Activated naive CD8-positive, alpha-beta T cell treated with anti-CD3 and anti-CD28 coated beads, Interleukin-2, amount 10 ng/mL, durations not matched to agents 7 days and 5 days (primary cell): Measurements from ENCODE around the gene ANXA4. TPM values are rescaled to one million over a fixed set of nuclear protein-coding genes. Genes with fewer than 3 reads are reported as not detected.
"Not testable (repeated sequence)": the region's sequence is repeated elsewhere in the genome, so short reads cannot be mapped to it uniquely, and the experiment has no call there.

ENCODE experiments used
- ATAC-seq: fragments of 150-1000 bp; cut with Tn5 transposase; one replicate; pipeline ENCODE4 v1.10.0; 2021; ENCODE audit warnings: low read depth, moderate library complexity
- POLR2A ChIA-PET: fragments of 350-600 bp; sonication (Branson Sonifier 250); formaldehyde crosslinking; loops from one replicate; lab custom pipeline; 2021; ENCODE audit warnings: antibody characterized with exemption; lab: Charles Lee
- DNase-seq: peaks from one replicate; pipeline ENCODE4 v3.0.0; 2021
- H3K27ac Mint-ChIP-seq: one replicate; pipeline ENCODE4 v1.8.0; 2022; ENCODE audit warnings: mild to moderate bottlenecking, mixed read lengths
- H3K27me3 Mint-ChIP-seq: one replicate; pipeline ENCODE4 v1.8.0; 2022; ENCODE audit warnings: mild to moderate bottlenecking, moderate library complexity, mixed read lengths
- H3K36me3 Mint-ChIP-seq: one replicate; pipeline ENCODE4 v1.8.0; 2021; ENCODE audit warnings: mild to moderate bottlenecking, mixed read lengths
- H3K4me1 Mint-ChIP-seq: one replicate; pipeline ENCODE4 v1.8.0; 2021; ENCODE audit warnings: mixed read lengths
- H3K4me3 Mint-ChIP-seq: one replicate; pipeline ENCODE4 v1.8.0; 2022; ENCODE audit warnings: mild to moderate bottlenecking, moderate library complexity, mixed read lengths
- H3K9me3 Mint-ChIP-seq: one replicate; pipeline ENCODE4 v1.8.0; 2021; ENCODE audit warnings: mixed read lengths
- total RNA-seq, 2 experiments: library from RNA; stranded (reverse); gene quantifications; one replicate each; pipeline ENCODE4 v1.2.3, GENCODE V29; 2021

Gene ANXA4
- total RNA-seq, 2 experiments from 2014 or later = 40.9 to 41.2 TPM

DNA sequence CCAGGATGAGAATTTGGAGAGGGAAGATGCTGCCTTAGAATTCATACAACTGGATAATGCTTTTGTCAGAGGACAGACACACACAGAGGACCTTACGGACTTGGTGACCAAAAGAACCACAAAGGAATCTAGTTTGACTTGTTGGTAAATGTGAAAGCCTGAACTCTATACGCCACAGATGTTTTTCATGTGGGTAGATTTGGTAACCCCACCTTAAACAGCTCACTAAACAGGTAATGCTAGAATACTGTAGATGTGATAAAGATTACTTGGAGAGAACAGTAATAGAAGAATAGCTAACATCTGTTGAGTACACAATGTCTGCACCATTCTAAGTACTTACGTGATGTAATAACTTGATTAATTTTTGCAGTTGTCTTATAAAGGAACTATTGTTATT is 24.1 kb downstream of the ANXA4 start:
- Mint-ChIP-seq H3K36me3 (peaks cover 18% of the 10 kb centered on the region), H3K27me3 (no peaks in the 10 kb centered on the region), H3K9me3 (no peaks in the 10 kb centered on the region), H3K4me3 (no peak overlapping the region), H3K27ac (no peak overlapping the region), H3K4me1 (peaks cover 48% of the 10 kb centered on the region)
- POLR2A ChIA-PET = no interaction called here
- DNase-seq = no peak
- ATAC-seq = no peak

DNA sequence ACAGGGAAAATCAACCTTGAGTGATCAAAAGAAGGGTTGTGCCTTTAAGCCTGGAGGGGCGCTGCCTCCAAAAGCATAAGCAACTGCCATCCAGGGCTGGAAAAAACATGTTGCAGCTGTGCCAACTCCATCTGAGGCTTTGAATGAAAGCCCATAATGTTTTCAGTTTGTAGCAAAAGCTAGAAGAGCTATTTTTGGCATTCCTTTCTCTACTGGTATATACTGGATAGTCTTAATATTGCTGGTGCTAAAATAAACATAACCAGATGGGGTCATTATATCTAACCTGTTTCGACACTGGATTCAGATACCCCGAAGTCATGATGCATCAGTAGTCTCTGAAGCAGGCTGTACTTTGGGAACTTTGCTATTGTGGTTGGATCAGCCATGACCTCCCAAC is 25.1 kb downstream of the ANXA4 start:
- Mint-ChIP-seq H3K36me3 (peaks cover 19% of the 10 kb centered on the region), H3K27ac (no peak overlapping the region), H3K27me3 (no peaks in the 10 kb centered on the region), H3K4me1 (peaks cover 54% of the 10 kb centered on the region), H3K9me3 (no peaks in the 10 kb centered on the region), H3K4me3 (no peak overlapping the region)
- ATAC-seq (no peak), DNase-seq (no peak)
- POLR2A ChIA-PET = interaction anchor here (1.6 kb wide), 1 partner anchor 12 kb away, joined by 3 read pairs; no protein-coding TSS in a partner anchor

- Mint-ChIP-seq H3K36me3 (peaks cover 14% of the 10 kb centered on the region), H3K27ac (peak overlapping the region; percentile 10), H3K27me3 (no peaks in the 10 kb centered on the region), H3K4me1 (peaks cover 59% of the 10 kb centered on the region), H3K9me3 (no peaks in the 10 kb centered on the region), H3K4me3 (no peak overlapping the region)
- POLR2A ChIA-PET = interaction anchor here (1.6 kb wide), 1 partner anchor 11 kb away, joined by 3 read pairs; no protein-coding TSS in a partner anchor
- no peak for ATAC-seq
- DNase-seq = no peak
These were observed 26.3 kb downstream of the ANXA4 start for GRCh38 chr2:69768235-69768634.

- peaks cover 14% of the 10 kb centered on the region for H3K36me3 Mint-ChIP-seq
- H3K4me1 Mint-ChIP-seq = peaks cover 61% of the 10 kb centered on the region
- no peaks in the 10 kb centered on the region for H3K27me3 Mint-ChIP-seq
- H3K9me3 Mint-ChIP-seq = no peaks in the 10 kb centered on the region
- no peak for ATAC-seq
- POLR2A ChIA-PET = interaction anchor here (0.6 kb wide), 1 partner anchor 304 kb away, joined by 4 read pairs; no protein-coding TSS in a partner anchor
- DNase-seq = no peak
- no peak overlapping the region for H3K4me3 Mint-ChIP-seq
- no peak overlapping the region for H3K27ac Mint-ChIP-seq
These were observed 26.9 kb downstream of the ANXA4 start for GRCh38 chr2:69768789-69769188.

GRCh38 chr2:69769272-69769671 is 27.3 kb downstream of the ANXA4 start:
- DNase-seq (no peak), ATAC-seq (no peak)
- H3K27ac Mint-ChIP-seq = no peak overlapping the region
- H3K4me3 Mint-ChIP-seq = peak overlapping the region; percentile 31
- POLR2A ChIA-PET = interaction anchor here (0.6 kb wide), 1 partner anchor 304 kb away, joined by 4 read pairs; no protein-coding TSS in a partner anchor
- H3K36me3 Mint-ChIP-seq = peaks cover 10% of the 10 kb centered on the region
- no peaks in the 10 kb centered on the region for H3K9me3 Mint-ChIP-seq
- H3K4me1 Mint-ChIP-seq = peaks cover 60% of the 10 kb centered on the region
- H3K27me3 Mint-ChIP-seq = no peaks in the 10 kb centered on the region

DNA sequence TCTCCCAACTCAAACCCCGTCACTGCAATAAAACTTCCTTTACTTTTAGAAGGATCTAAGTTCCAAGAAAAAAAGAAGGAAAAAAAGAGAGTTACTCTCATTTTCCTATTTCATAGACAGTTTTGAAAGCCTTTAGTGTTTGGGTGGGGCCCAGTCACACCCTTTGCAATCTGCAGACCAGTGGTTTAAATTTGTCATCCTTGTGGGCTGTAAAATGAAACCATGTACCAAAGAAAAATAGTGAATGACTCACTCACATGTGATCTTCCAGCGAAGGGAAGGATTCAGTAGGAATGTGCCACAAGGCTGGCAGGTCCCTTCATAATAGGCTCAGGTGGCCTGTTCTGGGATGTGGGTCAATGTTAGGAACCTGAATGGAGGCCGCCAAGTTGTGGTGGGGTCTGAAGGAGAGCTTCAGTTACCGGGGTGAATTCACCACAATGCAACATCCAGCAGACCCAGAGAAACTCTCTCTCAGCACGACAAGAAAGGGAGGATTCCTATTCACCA is 28.3 kb downstream of the ANXA4 start:
- POLR2A ChIA-PET = no interaction called here
- Mint-ChIP-seq H3K9me3 (no peaks in the 10 kb centered on the region), H3K4me3 (peak overlapping the region; percentile 11), H3K4me1 (peaks cover 60% of the 10 kb centered on the region), H3K36me3 (peaks cover 8% of the 10 kb centered on the region), H3K27ac (peak overlapping the region; percentile 37), H3K27me3 (no peaks in the 10 kb centered on the region)
- ATAC-seq (peak; percentile 21), DNase-seq (no peak)

DNA sequence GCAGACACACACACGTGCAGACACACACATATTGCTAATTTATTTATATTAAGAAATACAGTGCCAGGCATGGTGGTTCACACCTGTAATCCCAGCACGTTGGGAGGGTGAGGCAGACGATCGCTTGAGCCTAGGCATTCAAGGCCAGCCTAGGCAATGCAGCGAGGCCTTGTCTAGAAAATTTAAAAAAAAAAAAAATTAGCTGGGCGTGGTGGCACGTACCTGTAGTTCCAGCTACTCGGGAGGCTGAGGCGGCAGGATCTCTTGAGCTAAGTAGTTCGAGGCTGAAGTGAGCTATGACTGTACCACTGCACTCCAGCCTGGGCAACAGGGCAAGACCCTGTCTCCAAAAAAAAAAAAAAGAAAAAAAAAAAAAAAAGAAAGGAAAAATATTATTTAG is 28.8 kb downstream of the ANXA4 start:
- Mint-ChIP-seq H3K36me3 (peaks cover 8% of the 10 kb centered on the region), H3K9me3 (no peaks in the 10 kb centered on the region), H3K4me3 (no peak overlapping the region), H3K27me3 (no peaks in the 10 kb centered on the region), H3K4me1 (peaks cover 60% of the 10 kb centered on the region), H3K27ac (no peak overlapping the region)
- ATAC-seq = no peak
- DNase-seq = no peak
- POLR2A ChIA-PET = no interaction called here

GRCh38 chr2:69771461-69771860 is 29.5 kb downstream of the ANXA4 start:
- Mint-ChIP-seq H3K27ac (no peak overlapping the region), H3K27me3 (no peaks in the 10 kb centered on the region), H3K4me3 (no peak overlapping the region), H3K36me3 (peaks cover 12% of the 10 kb centered on the region), H3K9me3 (peaks cover 3% of the 10 kb centered on the region), H3K4me1 (peaks cover 53% of the 10 kb centered on the region)
- POLR2A ChIA-PET = interaction anchor here (0.5 kb wide), 1 partner anchor 365 kb away, joined by 3 read pairs; no protein-coding TSS in a partner anchor
- DNase-seq (no peak), ATAC-seq (no peak)

GRCh38 chr2:69773206-69773605 is 31.3 kb downstream of the ANXA4 start:
- Mint-ChIP-seq H3K27ac (no peak overlapping the region), H3K36me3 (peaks cover 22% of the 10 kb centered on the region), H3K9me3 (peaks cover 7% of the 10 kb centered on the region), H3K27me3 (no peaks in the 10 kb centered on the region), H3K4me1 (peaks cover 47% of the 10 kb centered on the region), H3K4me3 (no peak overlapping the region)
- POLR2A ChIA-PET = interaction anchor here (1.1 kb wide), 1 partner anchor 17 kb away, joined by 3 read pairs; no protein-coding TSS in a partner anchor
- no peak for DNase-seq
- ATAC-seq = peak; percentile 28

DNA sequence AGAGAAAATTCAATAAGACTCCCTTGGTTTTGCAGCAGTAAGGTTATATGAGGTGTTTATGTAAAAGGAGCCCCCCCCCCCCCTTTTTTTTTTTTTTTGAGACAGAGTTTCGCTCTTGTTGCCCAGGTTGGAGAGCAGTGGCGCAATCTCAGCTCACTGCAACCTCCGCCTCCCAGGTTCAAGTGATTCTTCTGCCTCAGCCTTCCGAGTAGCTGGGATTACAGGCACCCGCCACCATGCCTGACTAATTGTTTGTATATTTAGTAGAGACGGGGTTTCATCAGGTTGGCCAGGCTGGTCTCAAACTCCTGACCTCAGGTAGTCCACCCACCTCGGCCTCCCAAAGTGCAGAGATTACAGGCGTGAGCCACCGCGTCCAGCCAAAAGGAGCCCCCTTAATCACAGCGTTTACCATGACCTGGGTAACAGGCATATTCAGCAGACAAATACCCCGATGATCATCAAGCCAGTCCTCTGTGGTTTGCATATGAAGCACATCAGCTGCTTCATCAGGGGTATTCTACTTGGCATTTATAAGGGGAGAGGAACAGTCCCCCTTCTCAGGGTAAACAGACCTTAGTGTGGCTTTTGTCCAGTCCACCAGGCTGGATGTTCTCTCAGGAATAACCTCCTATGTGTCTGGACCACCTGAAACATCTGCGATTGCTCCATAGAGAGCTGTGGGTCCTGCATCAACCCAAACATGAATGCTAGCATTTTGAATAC is 32.5 kb downstream of the ANXA4 start:
- H3K4me3 Mint-ChIP-seq = peak overlapping the region; percentile 64
- not testable (repeated sequence) for ATAC-seq

GRCh38 chr2:69774984-69775982 is 33.3 kb downstream of the ANXA4 start:
- H3K4me1 Mint-ChIP-seq = peaks cover 39% of the 10 kb centered on the region
- peaks cover 7% of the 10 kb centered on the region for H3K9me3 Mint-ChIP-seq
- ATAC-seq (peak; percentile 84), DNase-seq (no peak)
- peak overlapping the region; percentile 78 for H3K27ac Mint-ChIP-seq
- H3K36me3 Mint-ChIP-seq = peaks cover 21% of the 10 kb centered on the region
- POLR2A ChIA-PET = interaction anchor here (0.6 to 1.2 kb wide), 2 partner anchors 30 to 54 kb away, joined by 3 to 4 read pairs; partner anchors contain the start of gene GMCL1
- H3K4me3 Mint-ChIP-seq = peak overlapping the region; percentile 64
- H3K27me3 Mint-ChIP-seq = no peaks in the 10 kb centered on the region

More for the DNA sequence above, 32.5 kb downstream of the ANXA4 start:
- H3K27ac Mint-ChIP-seq = peak overlapping the region; percentile 78
- peaks cover 42% of the 10 kb centered on the region for H3K4me1 Mint-ChIP-seq
- POLR2A ChIA-PET = interaction anchor here (1.2 kb wide), 1 partner anchor 54 kb away, joined by 4 read pairs; the partner anchor contains the start of gene GMCL1
- DNase-seq, H3K27me3 Mint-ChIP-seq, H3K9me3 Mint-ChIP-seq: not testable (repeated sequence)
- peaks cover 21% of the 10 kb centered on the region for H3K36me3 Mint-ChIP-seq

GRCh38 chr2:69776886-69777785 is 35.2 kb downstream of the ANXA4 start:
- DNase-seq (no peak), ATAC-seq (no peak)
- Mint-ChIP-seq H3K4me3 (no peak overlapping the region), H3K27me3 (no peaks in the 10 kb centered on the region), H3K36me3 (peaks cover 19% of the 10 kb centered on the region), H3K9me3 (peaks cover 7% of the 10 kb centered on the region), H3K4me1 (peaks cover 28% of the 10 kb centered on the region), H3K27ac (no peak overlapping the region)
- POLR2A ChIA-PET = interaction anchor here (1.6 kb wide), 1 partner anchor 36 kb away, joined by 4 read pairs; no protein-coding TSS in a partner anchor
